DND-41 (cell line): ENCODE results near the gene DMP1.

ENCODE experiments used
- ATAC-seq: fragments of 200-7000 bp; cut with Tn5 transposase; 3 replicates; pipeline ENCODE4 v1.9.1; 2021; ENCODE audit warnings: low read depth; ENCODE audit not compliant: insufficient read depth
- DNase-seq: peaks from one replicate; pipeline ENCODE4 v3.0.0-alpha.2; 2020
- H2AFZ ChIP-seq: 2 replicates; pipeline ENCODE4 v1.6.0; 2012; ENCODE audit warnings: low read depth, low read length
- H3K27ac ChIP-seq: 2 replicates; pipeline ENCODE4 v1.5.1; 2012; ENCODE audit warnings: low read length, inconsistent platforms
- H3K27me3 ChIP-seq: fragments of 200-600 bp; sonication (generic); 2 replicates; pipeline ENCODE4 v1.6.0; 2012; ENCODE audit warnings: low read length, mild to moderate bottlenecking, inconsistent platforms; ENCODE audit not compliant: insufficient read depth, poor library complexity
- H3K36me3 ChIP-seq: 2 replicates; pipeline ENCODE4 v1.5.1; 2012; ENCODE audit warnings: low read length, inconsistent platforms; ENCODE audit not compliant: insufficient read depth
- H3K4me1 ChIP-seq: 2 replicates; pipeline ENCODE4 v1.5.1; 2012; ENCODE audit warnings: mild to moderate bottlenecking, low read length; ENCODE audit not compliant: insufficient read depth
- H3K4me2 ChIP-seq: 2 replicates; pipeline ENCODE4 v1.6.0; 2012; ENCODE audit warnings: mild to moderate bottlenecking, moderate library complexity, low read length, inconsistent platforms; ENCODE audit not compliant: insufficient read depth
- H3K4me3 ChIP-seq, 2 experiments: fragments of 200-600 bp in 1 of 2; shearing (Covaris generic) in 1 of 2; 2 replicates each; pipeline ENCODE4 v1.5.1; 2012 to 2016; ENCODE audit warnings: inconsistent platforms in 2 of 2, low read length in 2 of 2, mild to moderate bottlenecking in 2 of 2, low read depth in 1 of 2, moderate library complexity in 1 of 2
- H3K79me2 ChIP-seq: 2 replicates; pipeline ENCODE4 v1.6.0; 2012; ENCODE audit warnings: low read length, inconsistent platforms; ENCODE audit not compliant: insufficient read depth
- H3K9ac ChIP-seq: 2 replicates; pipeline ENCODE4 v1.6.0; 2012; ENCODE audit warnings: low read depth, mild to moderate bottlenecking, inconsistent platforms, low read length, moderate library complexity
- H3K9me3 ChIP-seq: 2 replicates; pipeline ENCODE4 v1.5.1; 2012; ENCODE audit warnings: low read length, moderate library complexity, mild to moderate bottlenecking, inconsistent platforms; ENCODE audit not compliant: insufficient read depth, severe bottlenecking
- H4K20me1 ChIP-seq: 2 replicates; pipeline ENCODE4 v1.6.0; 2012; ENCODE audit warnings: low read length; ENCODE audit not compliant: insufficient read depth
- EZH2 ChIP-seq: IDR thresholded peaks from 3 replicates; pipeline ENCODE4 v1.6.1; 2012; ENCODE audit warnings: borderline replicate concordance, low read depth, mild to moderate bottlenecking, moderate library complexity, low read length, inconsistent platforms; ENCODE audit not compliant: severe bottlenecking
- TF ChIP-seq, protein P1 (sequence below): IDR thresholded peaks from 2 replicates; pipeline ENCODE4 v1.5.1; 2012; ENCODE audit warnings: borderline replicate concordance, low read length, moderate library complexity, mild to moderate bottlenecking; ENCODE audit not compliant: poor library complexity, severe bottlenecking; ENCODE audit errors: extremely low read depth

The DMP1 gene

DNA sequence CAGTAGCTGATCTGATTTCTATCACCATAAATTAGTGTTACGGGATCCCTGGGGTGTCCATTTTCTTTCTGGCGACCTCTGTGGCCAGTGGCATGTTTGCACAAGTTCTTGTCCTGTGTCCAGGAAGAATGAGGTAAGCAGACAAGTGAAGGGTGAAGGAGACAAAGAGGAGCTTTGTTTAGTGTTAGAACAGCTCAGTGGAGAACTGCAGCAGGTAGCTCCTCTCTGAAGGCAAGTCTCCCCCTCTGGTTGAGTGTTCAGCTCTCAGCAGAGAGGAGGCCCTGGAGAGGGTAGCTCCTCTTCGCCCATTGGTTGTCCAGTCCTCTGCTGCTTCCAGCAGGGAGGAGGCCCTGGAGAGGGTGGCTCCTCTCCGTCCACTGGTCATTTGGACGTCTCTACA lies 47.2 kb downstream of the DMP1 start:
- H3K27ac ChIP-seq, result no peak overlapping the region
- TF ChIP-seq, protein P1, sequence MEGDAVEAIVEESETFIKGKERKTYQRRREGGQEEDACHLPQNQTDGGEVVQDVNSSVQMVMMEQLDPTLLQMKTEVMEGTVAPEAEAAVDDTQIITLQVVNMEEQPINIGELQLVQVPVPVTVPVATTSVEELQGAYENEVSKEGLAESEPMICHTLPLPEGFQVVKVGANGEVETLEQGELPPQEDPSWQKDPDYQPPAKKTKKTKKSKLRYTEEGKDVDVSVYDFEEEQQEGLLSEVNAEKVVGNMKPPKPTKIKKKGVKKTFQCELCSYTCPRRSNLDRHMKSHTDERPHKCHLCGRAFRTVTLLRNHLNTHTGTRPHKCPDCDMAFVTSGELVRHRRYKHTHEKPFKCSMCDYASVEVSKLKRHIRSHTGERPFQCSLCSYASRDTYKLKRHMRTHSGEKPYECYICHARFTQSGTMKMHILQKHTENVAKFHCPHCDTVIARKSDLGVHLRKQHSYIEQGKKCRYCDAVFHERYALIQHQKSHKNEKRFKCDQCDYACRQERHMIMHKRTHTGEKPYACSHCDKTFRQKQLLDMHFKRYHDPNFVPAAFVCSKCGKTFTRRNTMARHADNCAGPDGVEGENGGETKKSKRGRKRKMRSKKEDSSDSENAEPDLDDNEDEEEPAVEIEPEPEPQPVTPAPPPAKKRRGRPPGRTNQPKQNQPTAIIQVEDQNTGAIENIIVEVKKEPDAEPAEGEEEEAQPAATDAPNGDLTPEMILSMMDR, result no peak
- TF ChIP-seq EZH2, result no peak
- H3K79me2 ChIP-seq, result no peaks in the 10 kb centered on the region
- no peaks in the 10 kb centered on the region for H3K36me3 ChIP-seq
- H3K4me1 ChIP-seq, result no peaks in the 10 kb centered on the region
- H3K4me3 ChIP-seq, result no peak overlapping the region
- H3K9ac ChIP-seq, result no peak overlapping the region
- no peaks in the 10 kb centered on the region for H4K20me1 ChIP-seq
- H3K27me3 ChIP-seq, result no peaks in the 10 kb centered on the region
- no peak overlapping the region for H3K4me2 ChIP-seq
- H2AFZ ChIP-seq, result no peak overlapping the region
- H3K9me3 ChIP-seq, result peaks cover 4% of the 10 kb centered on the region
- ATAC-seq, result no peak
- DNase-seq, result no peak

DNA sequence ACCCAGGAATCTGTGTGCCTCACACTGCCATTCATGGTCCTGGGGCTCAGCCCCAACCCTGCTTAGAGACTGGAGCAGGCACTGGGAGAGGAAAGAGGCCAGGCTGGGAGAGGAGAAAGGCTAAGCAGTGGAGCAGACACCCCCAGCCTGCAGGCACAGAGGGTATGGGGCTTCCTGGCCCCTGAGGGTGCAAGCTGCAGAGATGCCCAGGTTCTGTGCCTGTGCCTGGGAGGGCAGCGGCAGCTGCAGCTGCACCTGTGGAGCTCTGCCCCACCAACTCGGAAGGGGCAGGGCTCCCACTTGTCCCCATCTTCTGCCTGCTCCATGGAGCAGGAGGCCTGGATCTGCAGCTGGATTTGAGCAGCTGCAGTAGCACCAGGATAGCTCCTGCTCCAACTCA lies 47.9 kb downstream of the DMP1 start:
- no peak for TF ChIP-seq EZH2
- H3K9ac ChIP-seq, result no peak overlapping the region
- peaks cover 4% of the 10 kb centered on the region for H3K9me3 ChIP-seq
- H3K36me3 ChIP-seq, result no peaks in the 10 kb centered on the region
- no peaks in the 10 kb centered on the region for H3K79me2 ChIP-seq
- DNase-seq (no peak), ATAC-seq (no peak)
- H3K4me3 ChIP-seq, result no peak overlapping the region
- H4K20me1 ChIP-seq, result no peaks in the 10 kb centered on the region
- H2AFZ ChIP-seq, result no peak overlapping the region
- no peak overlapping the region for H3K4me2 ChIP-seq
- no peak overlapping the region for H3K27ac ChIP-seq
- no peaks in the 10 kb centered on the region for H3K27me3 ChIP-seq
- H3K4me1 ChIP-seq, result no peaks in the 10 kb centered on the region

DNA sequence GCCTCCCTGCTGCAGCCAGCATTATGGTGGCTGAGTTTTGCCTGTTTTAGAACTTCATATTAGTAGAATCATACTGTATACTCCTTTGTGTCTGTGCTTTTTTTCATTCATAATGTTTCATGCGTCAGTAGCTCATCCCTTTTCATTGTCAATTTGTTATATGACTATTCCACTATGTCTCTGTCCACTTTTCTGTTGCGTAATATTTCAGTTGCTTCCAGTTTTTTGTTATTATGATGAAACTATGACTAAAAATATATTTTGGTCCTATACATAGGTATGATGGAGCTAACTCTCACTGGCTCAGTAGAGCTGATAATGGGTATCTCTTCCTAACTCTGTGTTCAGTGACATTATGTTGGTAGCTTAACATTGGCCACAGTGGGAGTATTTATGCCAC lies 48.3 kb downstream of the DMP1 start:
- H4K20me1 ChIP-seq, result no peaks in the 10 kb centered on the region
- no peaks in the 10 kb centered on the region for H3K36me3 ChIP-seq
- H3K9me3 ChIP-seq, result peaks cover 4% of the 10 kb centered on the region
- H3K4me2 ChIP-seq, result no peak overlapping the region
- H3K79me2 ChIP-seq, result no peaks in the 10 kb centered on the region
- no peak overlapping the region for H2AFZ ChIP-seq
- no peaks in the 10 kb centered on the region for H3K27me3 ChIP-seq
- no peaks in the 10 kb centered on the region for H3K4me1 ChIP-seq
- no peak for ATAC-seq
- TF ChIP-seq, protein P1, result no peak
- TF ChIP-seq EZH2, result no peak
- no peak overlapping the region for H3K9ac ChIP-seq
- H3K27ac ChIP-seq, result no peak overlapping the region
- DNase-seq, result no peak
- H3K4me3 ChIP-seq, result no peak overlapping the region

DNA sequence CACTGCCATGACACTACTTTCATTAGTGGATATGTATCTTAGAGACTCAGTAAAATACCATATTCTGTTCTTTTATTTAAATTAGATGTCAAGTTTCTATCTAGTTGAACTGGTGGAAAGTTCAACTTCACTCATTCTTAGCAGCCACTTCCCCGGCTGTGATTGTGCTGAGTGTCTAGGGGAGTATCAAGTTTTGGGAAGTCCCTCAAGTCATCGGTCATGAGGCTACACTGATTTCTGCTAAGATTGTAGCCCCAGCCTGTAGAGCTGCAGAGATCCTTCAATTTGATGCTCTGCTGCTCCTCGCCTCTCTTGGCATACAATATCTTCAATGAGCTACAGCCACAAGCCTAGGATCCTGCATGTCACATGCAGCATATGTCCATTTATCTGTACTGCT lies 53.9 kb downstream of the DMP1 start:
- ATAC-seq, result no peak
- no peak overlapping the region for H3K9ac ChIP-seq
- no peak overlapping the region for H3K27ac ChIP-seq
- H3K9me3 ChIP-seq, result no peaks in the 10 kb centered on the region
- H3K4me3 ChIP-seq, result no peak overlapping the region
- no peak for DNase-seq
- no peaks in the 10 kb centered on the region for H4K20me1 ChIP-seq
- H3K79me2 ChIP-seq, result no peaks in the 10 kb centered on the region
- H3K4me1 ChIP-seq, result no peaks in the 10 kb centered on the region
- no peaks in the 10 kb centered on the region for H3K27me3 ChIP-seq
- no peak overlapping the region for H2AFZ ChIP-seq
- H3K36me3 ChIP-seq, result no peaks in the 10 kb centered on the region
- TF ChIP-seq, protein P1, result no peak
- TF ChIP-seq EZH2, result no peak
- no peak overlapping the region for H3K4me2 ChIP-seq
